Measurements from ENCODE around the gene RUNX2.

DNA sequence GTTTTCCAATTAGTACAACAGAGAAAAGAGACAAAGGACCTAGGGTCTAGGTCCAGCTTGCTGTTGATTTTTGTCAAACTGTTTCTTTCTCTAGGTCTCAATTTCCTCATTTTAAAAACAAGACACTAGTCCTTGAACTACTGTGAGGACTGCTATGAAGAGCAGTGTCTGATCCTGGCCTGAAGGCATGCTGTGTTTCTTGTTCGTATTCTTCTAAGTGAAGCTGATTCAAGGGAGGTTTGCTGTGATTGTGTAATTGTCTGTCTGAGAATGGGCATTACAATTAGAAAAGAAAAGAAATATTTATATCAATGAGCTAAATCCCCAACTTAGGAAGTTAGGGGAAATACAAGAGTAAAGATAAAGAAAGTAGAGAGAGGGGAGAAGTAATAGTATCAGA, 277.8 kb downstream of the RUNX2 start:
- TF ChIP-seq, protein P1, sequence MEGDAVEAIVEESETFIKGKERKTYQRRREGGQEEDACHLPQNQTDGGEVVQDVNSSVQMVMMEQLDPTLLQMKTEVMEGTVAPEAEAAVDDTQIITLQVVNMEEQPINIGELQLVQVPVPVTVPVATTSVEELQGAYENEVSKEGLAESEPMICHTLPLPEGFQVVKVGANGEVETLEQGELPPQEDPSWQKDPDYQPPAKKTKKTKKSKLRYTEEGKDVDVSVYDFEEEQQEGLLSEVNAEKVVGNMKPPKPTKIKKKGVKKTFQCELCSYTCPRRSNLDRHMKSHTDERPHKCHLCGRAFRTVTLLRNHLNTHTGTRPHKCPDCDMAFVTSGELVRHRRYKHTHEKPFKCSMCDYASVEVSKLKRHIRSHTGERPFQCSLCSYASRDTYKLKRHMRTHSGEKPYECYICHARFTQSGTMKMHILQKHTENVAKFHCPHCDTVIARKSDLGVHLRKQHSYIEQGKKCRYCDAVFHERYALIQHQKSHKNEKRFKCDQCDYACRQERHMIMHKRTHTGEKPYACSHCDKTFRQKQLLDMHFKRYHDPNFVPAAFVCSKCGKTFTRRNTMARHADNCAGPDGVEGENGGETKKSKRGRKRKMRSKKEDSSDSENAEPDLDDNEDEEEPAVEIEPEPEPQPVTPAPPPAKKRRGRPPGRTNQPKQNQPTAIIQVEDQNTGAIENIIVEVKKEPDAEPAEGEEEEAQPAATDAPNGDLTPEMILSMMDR (optimal IDR thresholded peaks at IDR 0.05 in 1 of 3, IDR thresholded peaks at IDR 0.05 in 1 of 3, conservative IDR thresholded peaks at IDR 0.05 in 1 of 3; ENCODE audit: extremely low read depth in 1 of 3, insufficient read depth in 2 of 3, low read length in 3 of 3) = no peak
- no peak for TF ChIP-seq EZH2 (IDR thresholded peaks at IDR 0.05; ENCODE audit: low read length)
